Activated CD4-positive, alpha-beta T cell treated with anti-CD3 and anti-CD28 coated beads, Interleukin-2, amount 10 ng/mL, durations not matched to agents 7 days and 5 days (primary cell): ENCODE data around the gene TMEM50B. TPM values are rescaled to one million over a fixed set of nuclear protein-coding genes. Genes with fewer than 3 reads are reported as not detected.
"Not testable (repeated sequence)": the region's sequence is repeated elsewhere in the genome, so short reads cannot be mapped to it uniquely, and the experiment has no call there.

Experiments used
- CTCF ChIA-PET: fragments of 350-600 bp; sonication (Branson Sonifier 250); formaldehyde crosslinking; loops from one replicate; lab custom pipeline; 2021; ENCODE audit warnings: antibody characterized with exemption; lab: Charles Lee
- POLR2A ChIA-PET: fragments of 350-600 bp; sonication (Branson Sonifier 250); formaldehyde crosslinking; loops from one replicate; lab custom pipeline; 2021; ENCODE audit warnings: antibody characterized with exemption; lab: Charles Lee
- DNase-seq: peaks from one replicate; pipeline ENCODE4 v3.0.0-alpha.2; 2020
- H3K27ac Mint-ChIP-seq: one replicate; pipeline ENCODE4 v1.8.0; 2021; ENCODE audit warnings: mild to moderate bottlenecking, moderate library complexity, mixed read lengths
- H3K27me3 Mint-ChIP-seq: one replicate; pipeline ENCODE4 v1.8.0; 2021; ENCODE audit warnings: mixed read lengths
- H3K36me3 Mint-ChIP-seq: one replicate; pipeline ENCODE4 v1.8.0; 2021; ENCODE audit warnings: low read depth, mixed read lengths
- H3K4me1 Mint-ChIP-seq: one replicate; pipeline ENCODE4 v1.8.0; 2021; ENCODE audit warnings: mixed read lengths
- H3K4me3 Mint-ChIP-seq: one replicate; pipeline ENCODE4 v1.8.0; 2021; ENCODE audit warnings: mild to moderate bottlenecking, moderate library complexity, mixed read lengths
- H3K9me3 Mint-ChIP-seq: one replicate; pipeline ENCODE4 v1.8.0; 2021; ENCODE audit warnings: mixed read lengths
- total RNA-seq, 2 experiments: library from RNA; stranded (reverse); gene quantifications; one replicate each; pipeline ENCODE4 v1.2.3, GENCODE V29; 2021

Gene TMEM50B
- total RNA-seq, 2 experiments from 2014 or later, result 33.5 to 34.4 TPM

- H3K36me3 Mint-ChIP-seq, result no peaks in the 10 kb centered on the region
- H3K27ac Mint-ChIP-seq, result no peak overlapping the region
- POLR2A ChIA-PET, result no interaction called here
- CTCF ChIA-PET, result interaction anchor here (0.6 to 0.8 kb wide), 3 partner anchors 35 to 71 kb away, joined by 3 to 4 read pairs (median 3); no protein-coding TSS in a partner anchor
- peaks cover 9% of the 10 kb centered on the region for H3K4me1 Mint-ChIP-seq
- no peaks in the 10 kb centered on the region for H3K9me3 Mint-ChIP-seq
- no peaks in the 10 kb centered on the region for H3K27me3 Mint-ChIP-seq
- no peak overlapping the region for H3K4me3 Mint-ChIP-seq
- no peak for DNase-seq
Observed at GRCh38 chr21:33473344-33473743, 6.4 kb downstream of the TMEM50B start.

GRCh38 chr21:33470701-33471100 lies 9.1 kb downstream of the TMEM50B start:
- CTCF ChIA-PET, result interaction anchor here (0.6 kb wide), 1 partner anchor 89 kb away, joined by 3 read pairs; no protein-coding TSS in a partner anchor
- Mint-ChIP-seq H3K4me1 (no peaks in the 10 kb centered on the region), H3K9me3 (no peaks in the 10 kb centered on the region), H3K27ac (no peak overlapping the region), H3K36me3 (no peaks in the 10 kb centered on the region), H3K27me3 (no peaks in the 10 kb centered on the region), H3K4me3 (no peak overlapping the region)
- POLR2A ChIA-PET, result interaction anchor here (0.6 kb wide), 1 partner anchor 232 kb away, joined by 5 read pairs; no protein-coding TSS in a partner anchor
- no peak for DNase-seq

DNA sequence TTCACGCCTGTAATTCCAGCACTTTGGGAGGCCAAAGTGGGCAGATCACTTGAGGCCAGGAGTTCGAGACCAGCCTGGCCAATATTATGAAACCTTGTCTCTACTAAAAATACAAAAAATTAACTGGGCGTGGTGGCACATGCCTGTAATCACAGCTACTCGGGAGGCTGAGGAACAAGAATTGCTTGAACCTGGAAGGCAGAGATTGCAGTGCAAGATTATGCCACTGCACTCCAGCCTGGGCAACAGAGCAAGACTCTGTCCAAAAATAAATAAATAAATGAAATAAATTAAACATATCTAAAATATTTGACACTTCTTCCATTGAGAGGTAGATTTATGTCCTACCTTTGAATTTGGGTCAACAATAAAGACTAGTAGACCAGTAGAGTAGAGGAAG lies 10.6 kb downstream of the TMEM50B start:
- H3K9me3 Mint-ChIP-seq, CTCF ChIA-PET, H3K27me3 Mint-ChIP-seq, H3K4me1 Mint-ChIP-seq, POLR2A ChIA-PET, H3K27ac Mint-ChIP-seq, H3K4me3 Mint-ChIP-seq, H3K36me3 Mint-ChIP-seq, DNase-seq: not testable (repeated sequence)

GRCh38 chr21:33461538-33462250 lies 18.1 kb downstream of the TMEM50B start:
- POLR2A ChIA-PET, result no interaction called here

DNA sequence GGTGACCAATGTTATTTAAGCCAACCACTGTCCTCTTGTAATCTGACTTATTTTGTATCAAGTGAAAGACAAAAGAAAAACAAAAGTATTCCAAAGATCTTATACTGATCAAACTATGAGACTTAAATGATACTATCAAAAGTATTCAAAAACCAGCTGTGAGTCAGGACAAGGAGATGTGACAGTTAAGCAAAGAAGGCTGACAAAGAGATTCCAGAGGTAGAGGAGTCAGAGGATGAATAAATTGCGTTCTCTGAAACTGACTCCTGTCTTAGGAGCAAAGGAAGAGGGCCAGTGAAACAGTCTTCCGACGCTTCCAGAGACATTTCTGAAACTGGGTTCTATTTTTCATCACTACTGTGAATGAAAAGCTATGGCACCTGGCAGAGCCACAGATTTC lies 20.9 kb downstream of the TMEM50B start:
- POLR2A ChIA-PET, result interaction anchor here (0.6 kb wide), 1 partner anchor 47 kb away, joined by 16 read pairs; no protein-coding TSS in a partner anchor

More at GRCh38 chr21:33461538-33462250, 18.1 kb downstream of the TMEM50B start:
- CTCF ChIA-PET, result interaction anchor here (0.7 to 2.0 kb wide), 2 partner anchors 17 to 32 kb away, joined by 3 to 9 read pairs; no protein-coding TSS in a partner anchor
- peaks cover 5% of the 10 kb centered on the region for H3K36me3 Mint-ChIP-seq
- H3K4me3 Mint-ChIP-seq, result no peak overlapping the region
- no peak overlapping the region for H3K27ac Mint-ChIP-seq
- H3K9me3 Mint-ChIP-seq, result no peaks in the 10 kb centered on the region
- no peak for DNase-seq
- H3K27me3 Mint-ChIP-seq, result no peaks in the 10 kb centered on the region
- no peaks in the 10 kb centered on the region for H3K4me1 Mint-ChIP-seq

GRCh38 chr21:33455686-33456446 lies 23.9 kb downstream of the TMEM50B start:
- Mint-ChIP-seq H3K27me3 (no peaks in the 10 kb centered on the region), H3K27ac (no peak overlapping the region), H3K9me3 (no peaks in the 10 kb centered on the region), H3K4me3 (no peak overlapping the region), H3K4me1 (no peaks in the 10 kb centered on the region), H3K36me3 (peaks cover 11% of the 10 kb centered on the region)
- POLR2A ChIA-PET, result no interaction called here
- CTCF ChIA-PET, result interaction anchor here (1.9 kb wide), 1 partner anchor 24 kb away, joined by 5 read pairs; the partner anchor contains the start of gene TMEM50B
- no peak for DNase-seq

More for the DNA sequence above, 20.9 kb downstream of the TMEM50B start:
- H3K9me3 Mint-ChIP-seq, result no peaks in the 10 kb centered on the region
- no peaks in the 10 kb centered on the region for H3K27me3 Mint-ChIP-seq
- no peaks in the 10 kb centered on the region for H3K4me1 Mint-ChIP-seq
- CTCF ChIA-PET, result interaction anchor here (0.7 to 1.4 kb wide), 2 partner anchors 9 to 30 kb away, joined by 3 read pairs; no protein-coding TSS in a partner anchor
- peaks cover 5% of the 10 kb centered on the region for H3K36me3 Mint-ChIP-seq
- H3K27ac Mint-ChIP-seq, result no peak overlapping the region
- DNase-seq, result no peak
- no peak overlapping the region for H3K4me3 Mint-ChIP-seq

DNA sequence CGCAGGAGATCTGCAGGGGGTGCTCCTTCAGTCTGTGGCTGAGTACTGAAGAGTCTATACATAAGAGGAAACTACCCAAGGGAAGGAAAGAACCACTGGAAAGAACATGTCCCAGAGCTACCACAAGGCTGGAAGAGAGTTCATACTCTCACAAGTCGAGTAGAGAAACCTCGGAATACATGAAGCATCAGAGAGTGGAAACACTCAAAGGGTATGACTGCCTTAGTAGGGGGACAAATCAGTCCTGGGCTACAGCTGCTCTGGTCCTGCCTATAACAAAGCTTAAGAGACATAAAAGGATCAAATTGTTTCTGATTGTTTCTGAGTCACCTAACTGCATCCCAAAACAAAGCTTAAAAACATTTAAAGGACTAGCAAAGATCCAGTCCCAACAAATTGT lies 27.4 kb downstream of the TMEM50B start:
- Mint-ChIP-seq H3K27ac (no peak overlapping the region), H3K27me3 (no peaks in the 10 kb centered on the region), H3K4me3 (no peak overlapping the region), H3K9me3 (no peaks in the 10 kb centered on the region), H3K4me1 (no peaks in the 10 kb centered on the region), H3K36me3 (peaks cover 8% of the 10 kb centered on the region)
- CTCF ChIA-PET, result interaction anchor here (0.6 to 2.4 kb wide), 4 partner anchors 12 to 1766 kb away, joined by 3 to 6 read pairs (median 4); no protein-coding TSS in a partner anchor
- DNase-seq, result no peak
- POLR2A ChIA-PET, result no interaction called here

DNA sequence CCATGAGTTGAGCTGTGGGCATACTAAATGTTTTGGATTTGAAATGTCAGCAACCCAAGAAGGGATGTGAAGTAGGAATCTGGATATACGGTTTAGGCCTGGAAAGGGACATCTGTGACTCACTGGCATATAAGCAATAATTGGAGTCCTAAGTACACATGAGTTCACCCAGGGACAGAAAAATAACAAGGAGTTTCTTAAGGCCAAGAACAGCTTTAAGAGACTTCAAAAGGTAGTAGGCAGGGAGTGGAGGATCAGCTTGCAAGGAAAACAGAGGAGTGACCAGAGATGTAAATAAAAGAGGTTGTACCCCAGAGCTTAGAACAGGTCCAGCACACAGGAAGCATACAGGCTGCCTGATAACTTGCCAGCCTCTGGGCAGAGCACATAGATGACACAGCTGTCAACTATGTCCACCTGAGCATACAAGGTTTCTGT lies 28.1 kb downstream of the TMEM50B start:
- Mint-ChIP-seq H3K9me3 (no peaks in the 10 kb centered on the region), H3K36me3 (peaks cover 10% of the 10 kb centered on the region), H3K4me3 (no peak overlapping the region), H3K27ac (no peak overlapping the region), H3K4me1 (no peaks in the 10 kb centered on the region), H3K27me3 (no peaks in the 10 kb centered on the region)
- ChIA-PET CTCF (interaction anchor here (0.9 to 2.4 kb wide), 4 partner anchors 11 to 200 kb away, joined by 3 to 6 read pairs (median 3); no protein-coding TSS in a partner anchor), POLR2A (no interaction called here)
- no peak for DNase-seq

DNA sequence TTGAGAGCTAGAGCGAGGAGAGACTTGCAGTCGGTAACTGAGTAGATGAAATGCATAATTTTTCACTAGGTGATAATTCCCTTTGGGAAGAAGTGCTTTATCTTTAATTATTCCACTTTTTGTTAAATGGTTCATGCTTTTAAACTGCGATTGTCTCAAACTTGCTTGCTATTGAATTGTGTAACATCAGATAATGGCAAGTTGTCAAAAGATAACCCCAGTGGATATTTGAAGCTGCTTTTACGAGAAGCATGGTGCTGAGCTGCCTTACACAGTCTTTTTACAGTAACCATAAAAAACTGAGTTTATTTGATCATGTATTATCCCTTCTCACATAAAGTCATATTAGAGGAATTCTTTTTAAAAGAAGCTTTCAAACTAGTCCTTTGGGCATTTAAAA lies 30.2 kb downstream of the TMEM50B start:
- Mint-ChIP-seq H3K36me3 (peaks cover 13% of the 10 kb centered on the region), H3K27me3 (no peaks in the 10 kb centered on the region), H3K9me3 (no peaks in the 10 kb centered on the region), H3K4me1 (peaks cover 4% of the 10 kb centered on the region), H3K4me3 (no peak overlapping the region), H3K27ac (no peak overlapping the region)
- ChIA-PET CTCF (interaction anchor here (1.7 to 2.0 kb wide), 2 partner anchors 65 to 250 kb away, joined by 4 to 10 read pairs; no protein-coding TSS in a partner anchor), POLR2A (no interaction called here)
- no peak for DNase-seq

DNA sequence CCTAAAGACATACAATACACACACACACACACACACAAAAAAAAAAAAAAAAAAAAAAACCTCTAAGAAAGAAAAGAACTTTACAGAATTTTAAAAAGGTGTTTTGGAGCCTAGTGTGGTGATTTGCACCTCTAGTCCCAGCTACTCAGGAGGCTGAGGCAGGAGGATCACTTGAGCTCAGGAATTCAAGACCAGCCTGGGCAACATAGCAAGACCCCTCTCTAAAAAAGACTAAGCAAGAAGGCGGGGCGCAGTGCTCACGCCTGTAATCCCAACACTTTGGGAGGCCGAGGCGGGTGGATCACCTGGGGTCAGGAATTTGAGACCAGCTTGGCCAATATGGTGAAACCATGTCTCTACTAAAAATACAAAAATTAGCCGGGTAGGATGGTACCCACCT lies 33.2 kb downstream of the TMEM50B start:
- H3K27me3 Mint-ChIP-seq, H3K36me3 Mint-ChIP-seq, DNase-seq, H3K9me3 Mint-ChIP-seq, H3K27ac Mint-ChIP-seq, POLR2A ChIA-PET, H3K4me3 Mint-ChIP-seq, H3K4me1 Mint-ChIP-seq: not testable (repeated sequence)
- CTCF ChIA-PET, result interaction anchor here (1.0 to 3.2 kb wide), 3 partner anchors 11 to 159 kb away, joined by 3 to 20 read pairs (median 7); no protein-coding TSS in a partner anchor

DNA sequence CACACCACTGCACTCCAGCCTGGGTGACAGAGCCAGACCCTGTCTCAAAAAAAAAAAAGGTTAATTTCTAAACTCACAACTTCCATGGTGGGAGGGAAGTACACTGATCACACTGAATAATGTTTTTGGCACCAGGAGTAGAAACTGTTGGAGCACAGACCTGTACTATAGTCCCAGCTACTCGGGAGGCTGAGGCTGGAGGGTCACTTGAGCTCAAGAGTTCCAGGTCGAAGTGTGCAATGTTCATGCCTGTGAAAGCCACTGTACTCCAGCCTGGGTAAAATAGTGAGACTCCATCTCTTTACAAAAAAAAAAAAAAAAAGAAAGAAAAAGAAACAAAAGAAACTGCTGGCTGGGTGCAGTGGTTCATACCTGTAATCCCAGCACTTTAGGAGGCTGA lies 35.3 kb downstream of the TMEM50B start:
- H3K4me1 Mint-ChIP-seq, result peaks cover 7% of the 10 kb centered on the region
- H3K27ac Mint-ChIP-seq, result no peak overlapping the region
- no peaks in the 10 kb centered on the region for H3K27me3 Mint-ChIP-seq
- POLR2A ChIA-PET, result interaction anchor here (0.6 kb wide), 1 partner anchor 260 kb away, joined by 6 read pairs; no protein-coding TSS in a partner anchor
- no peaks in the 10 kb centered on the region for H3K9me3 Mint-ChIP-seq
- no peak for DNase-seq
- peaks cover 9% of the 10 kb centered on the region for H3K36me3 Mint-ChIP-seq
- CTCF ChIA-PET, result interaction anchor here (0.6 to 3.2 kb wide), 17 partner anchors 9 to 515 kb away, joined by 3 to 20 read pairs (median 4); no protein-coding TSS in a partner anchor
- no peak overlapping the region for H3K4me3 Mint-ChIP-seq

DNA sequence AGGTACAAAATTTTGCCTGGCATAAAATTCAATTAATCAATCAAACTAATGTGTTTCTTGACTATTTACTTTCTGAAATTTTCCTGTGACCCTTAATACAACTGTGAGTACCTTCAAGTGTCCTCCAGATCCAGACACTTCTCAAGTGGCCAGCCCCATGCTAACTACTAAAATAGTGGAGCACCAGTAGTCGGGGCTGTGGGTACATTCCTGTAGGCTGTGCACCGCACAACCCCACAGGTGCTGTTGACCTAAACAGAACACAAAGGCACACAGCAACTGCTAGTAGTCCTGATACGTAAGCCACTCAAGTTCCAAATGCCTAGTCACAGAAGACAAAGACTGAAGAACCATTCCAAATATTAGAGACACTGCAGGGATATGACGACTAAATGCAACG lies 36.6 kb downstream of the TMEM50B start:
- POLR2A ChIA-PET, result no interaction called here

More for the DNA sequence above, 36.6 kb downstream of the TMEM50B start:
- Mint-ChIP-seq H3K27me3 (no peaks in the 10 kb centered on the region), H3K4me3 (no peak overlapping the region), H3K4me1 (peaks cover 7% of the 10 kb centered on the region), H3K36me3 (peaks cover 11% of the 10 kb centered on the region), H3K9me3 (no peaks in the 10 kb centered on the region), H3K27ac (no peak overlapping the region)
- DNase-seq, result no peak
- CTCF ChIA-PET, result interaction anchor here (1.6 kb wide), 1 partner anchor 111 kb away, joined by 3 read pairs; no protein-coding TSS in a partner anchor
